ENCODE data around the gene SERTAD3.

SERTAD3 gene

GRCh38 chr19:40418040-40418439, 26.1 kb downstream of the SERTAD3 start:
- no peak for DNase-seq (ENCODE audit: low read depth)
- TF ChIP-seq CTCF (IDR thresholded peaks at IDR 0.05; ENCODE audit: low read depth, low read length, missing control alignments), result no peak
- H3K4me3 ChIP-seq (ENCODE audit: low read depth, low read length), result no peak overlapping the region

- TF ChIP-seq CTCF (IDR thresholded peaks at IDR 0.05; ENCODE audit: low read depth, low read length, missing control alignments), result no peak
- DNase-seq (ENCODE audit: low read depth), result no peak
- H3K4me3 ChIP-seq (ENCODE audit: low read depth, low read length), result no peak overlapping the region
Observed at GRCh38 chr19:40417643-40417981, 26.5 kb downstream of the SERTAD3 start.

- no peak overlapping the region for H3K4me3 ChIP-seq (ENCODE audit: low read depth, low read length)
- no peak for TF ChIP-seq CTCF (IDR thresholded peaks at IDR 0.05; ENCODE audit: low read depth, low read length, missing control alignments)
- DNase-seq (ENCODE audit: low read depth), result peak; percentile 55
Observed at GRCh38 chr19:40416918-40417642, 27.1 kb downstream of the SERTAD3 start.

GRCh38 chr19:40415768-40416167, 28.4 kb downstream of the SERTAD3 start:
- no peak overlapping the region for H3K4me3 ChIP-seq (ENCODE audit: low read depth, low read length)
- TF ChIP-seq CTCF (IDR thresholded peaks at IDR 0.05; ENCODE audit: low read depth, low read length, missing control alignments), result no peak
- DNase-seq (ENCODE audit: low read depth), result no peak

- no peak for DNase-seq (ENCODE audit: low read depth)
- H3K4me3 ChIP-seq (ENCODE audit: low read depth, low read length), result no peak overlapping the region
- TF ChIP-seq CTCF (IDR thresholded peaks at IDR 0.05; ENCODE audit: low read depth, low read length, missing control alignments), result no peak
Observed at GRCh38 chr19:40414542-40415535, 29.3 kb downstream of the SERTAD3 start.

- TF ChIP-seq CTCF (IDR thresholded peaks at IDR 0.05; ENCODE audit: low read depth, low read length, missing control alignments), result no peak
Observed at GRCh38 chr19:40413291-40413845, 30.8 kb downstream of the SERTAD3 start, which contains the start of gene PRX. Gene PRX (minus strand): TSS chr19:40413378. CDS start chr19:40407932, 5,446 bp downstream.

More at GRCh38 chr19:40413291-40413845, 30.8 kb downstream of the SERTAD3 start, which contains the start of gene PRX:
- no peak within 1 kb of the TSS for H3K4me3 ChIP-seq (ENCODE audit: low read depth, low read length)
- no peak for DNase-seq (ENCODE audit: low read depth)
